ENCODE results near the gene KIF1A. TPM values are rescaled to one million over a fixed set of nuclear protein-coding genes. Genes with fewer than 3 reads are reported as not detected.
"Not testable (repeated sequence)": the region's sequence is repeated elsewhere in the genome, so short reads cannot be mapped to it uniquely, and the experiment has no call there.

Gene KIF1A
- total and polyA plus RNA-seq, 2 donors (not counting 3 experiments of a cell fraction or from before 2014, with no cell fraction given) = 0.11 to 0.64 TPM

DNA sequence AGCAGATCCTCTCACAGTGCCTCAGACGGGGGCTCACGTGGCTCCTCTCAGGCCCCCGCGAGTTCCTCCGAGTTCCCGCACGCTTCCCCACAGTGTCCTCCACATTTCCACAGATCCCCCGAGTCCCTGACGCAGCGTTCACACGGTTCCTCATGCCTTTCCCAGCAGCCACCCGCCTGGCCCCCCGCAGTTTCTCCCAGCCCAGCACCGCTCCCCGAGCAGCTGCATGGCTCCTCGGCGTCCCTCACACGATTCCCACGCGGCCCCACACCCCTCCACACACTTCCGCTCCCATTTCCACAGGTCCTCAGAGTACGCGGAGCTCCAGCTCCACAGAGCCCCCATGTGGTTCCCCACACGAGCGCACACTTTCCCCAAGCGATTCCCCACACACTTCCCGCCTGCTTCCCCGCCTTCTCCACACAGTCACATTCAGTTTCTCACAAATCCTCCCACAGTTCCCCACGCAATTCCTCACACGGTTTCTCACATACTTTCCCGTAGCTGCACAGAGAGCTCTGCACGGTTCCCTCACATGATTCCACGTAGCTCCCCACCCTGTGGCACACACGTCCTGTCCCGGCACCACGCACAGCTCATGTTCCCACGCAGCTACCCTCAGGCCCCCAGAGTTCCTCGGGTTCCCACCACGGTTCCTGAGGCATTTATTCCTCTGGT lies 39.9 kb downstream of the KIF1A start:
- Histone ChIP-seq H3K27me3 (ENCODE audit: control insufficient read depth in 2 of 2, insufficient read depth in 2 of 2, low read length in 2 of 2) (no peaks in the 10 kb centered on the region), H3K9me1 (replicated peaks; ENCODE audit: control insufficient read depth, extremely low read depth, insufficient read depth, low read length) (no peaks in the 10 kb centered on the region), H3K79me2 (ENCODE audit: control insufficient read depth, insufficient read depth, low read length) (no peaks in the 10 kb centered on the region), H3K4me3 (replicated peaks in 1 of 3; ENCODE audit: insufficient read depth in 1 of 3, low read depth in 1 of 3, low read length in 3 of 3) (no peak overlapping the region), H3K27ac (ENCODE audit: insufficient read depth, low read depth, low read length) (no peak overlapping the region), H2AFZ (ENCODE audit: low read depth, low read length) (no peak overlapping the region), H3K4me1 (ENCODE audit: control insufficient read depth, extremely low read depth, insufficient read depth, low read length) (no peaks in the 10 kb centered on the region), H3K36me3 (ENCODE audit: control insufficient read depth in 2 of 2, extremely low read depth in 1 of 2, insufficient read depth in 2 of 2, low read length in 2 of 2) (no peaks in the 10 kb centered on the region), H3K4me2 (ENCODE audit: insufficient read depth, low read length) (no peak overlapping the region), H3K9ac (replicated peaks; ENCODE audit: extremely low read depth, insufficient read depth, low read length) (no peak overlapping the region), H3K9me3 (replicated peaks; ENCODE audit: control insufficient read depth, insufficient read depth, low read length) (no peaks in the 10 kb centered on the region), H4K20me1 (replicated peaks; ENCODE audit: control insufficient read depth, extremely low read depth, insufficient read depth, low read length) (no peaks in the 10 kb centered on the region)
- intact Hi-C loops (cut with micrococcal nuclease) = no loop called here
- dilution Hi-C loops (cut with MboI; ENCODE audit: extremely low pct_ligation_motif_present, low sequenced_read_pairs) = no loop called here
- no TSS peak for BruUV-seq (replicated peaks)
- POLR2A ChIA-PET = no interaction called here
- no peak for FAIRE-seq
- no peak for DNase-seq (ENCODE audit: low read depth, low spot score)
- TF ChIP-seq, protein P1, sequence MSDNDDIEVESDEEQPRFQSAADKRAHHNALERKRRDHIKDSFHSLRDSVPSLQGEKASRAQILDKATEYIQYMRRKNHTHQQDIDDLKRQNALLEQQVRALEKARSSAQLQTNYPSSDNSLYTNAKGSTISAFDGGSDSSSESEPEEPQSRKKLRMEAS (IDR thresholded peaks at IDR 0.05; ENCODE audit: insufficient read depth, insufficient read length) = no peak
- TF ChIP-seq POLR2AphosphoS5 (IDR thresholded peaks at IDR 0.05; ENCODE audit: insufficient read depth, low read depth, low read length) = no peak
- TF ChIP-seq FOS (IDR thresholded peaks at IDR 0.05; ENCODE audit: borderline replicate concordance, insufficient read depth, low read length) = no peak
- TF ChIP-seq, protein P2, sequence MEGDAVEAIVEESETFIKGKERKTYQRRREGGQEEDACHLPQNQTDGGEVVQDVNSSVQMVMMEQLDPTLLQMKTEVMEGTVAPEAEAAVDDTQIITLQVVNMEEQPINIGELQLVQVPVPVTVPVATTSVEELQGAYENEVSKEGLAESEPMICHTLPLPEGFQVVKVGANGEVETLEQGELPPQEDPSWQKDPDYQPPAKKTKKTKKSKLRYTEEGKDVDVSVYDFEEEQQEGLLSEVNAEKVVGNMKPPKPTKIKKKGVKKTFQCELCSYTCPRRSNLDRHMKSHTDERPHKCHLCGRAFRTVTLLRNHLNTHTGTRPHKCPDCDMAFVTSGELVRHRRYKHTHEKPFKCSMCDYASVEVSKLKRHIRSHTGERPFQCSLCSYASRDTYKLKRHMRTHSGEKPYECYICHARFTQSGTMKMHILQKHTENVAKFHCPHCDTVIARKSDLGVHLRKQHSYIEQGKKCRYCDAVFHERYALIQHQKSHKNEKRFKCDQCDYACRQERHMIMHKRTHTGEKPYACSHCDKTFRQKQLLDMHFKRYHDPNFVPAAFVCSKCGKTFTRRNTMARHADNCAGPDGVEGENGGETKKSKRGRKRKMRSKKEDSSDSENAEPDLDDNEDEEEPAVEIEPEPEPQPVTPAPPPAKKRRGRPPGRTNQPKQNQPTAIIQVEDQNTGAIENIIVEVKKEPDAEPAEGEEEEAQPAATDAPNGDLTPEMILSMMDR (IDR thresholded peaks at IDR 0.05; ENCODE audit: extremely low read depth in 1 of 2, insufficient read depth in 1 of 2, low read depth in 1 of 2, low read length in 2 of 2) = no peak
- CTCF ChIA-PET = no interaction called here

DNA sequence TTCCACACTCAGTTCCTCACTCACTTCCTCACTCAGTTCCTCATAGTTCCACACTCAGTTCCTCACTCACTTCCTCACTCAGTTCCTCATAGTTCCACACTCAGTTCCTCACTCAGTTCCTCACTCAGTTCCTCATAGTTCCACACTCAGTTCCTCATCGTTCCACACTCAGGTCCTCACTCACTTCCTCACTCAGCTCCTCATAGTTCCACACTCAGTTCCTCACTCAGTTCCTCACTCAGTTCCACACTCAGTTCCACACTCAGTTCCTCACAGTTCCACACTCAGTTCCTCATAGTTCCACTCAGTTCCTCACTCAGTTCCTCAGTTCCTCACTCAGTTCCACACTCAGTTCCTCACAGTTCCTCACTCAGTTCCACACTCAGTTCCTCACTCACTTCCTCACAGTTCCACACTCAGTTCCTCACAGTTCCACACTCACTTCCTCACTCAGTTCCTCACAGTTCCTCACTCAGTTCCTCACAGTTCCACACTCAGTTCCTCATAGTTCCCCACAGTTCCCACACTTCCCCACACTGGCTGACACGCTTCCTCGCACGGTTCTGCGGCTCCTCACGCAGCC lies 40.7 kb downstream of the KIF1A start:
- POLR2A ChIA-PET; BruUV-seq (replicated peaks); intact Hi-C loops (cut with micrococcal nuclease); FAIRE-seq; H3K4me3 ChIP-seq (replicated peaks in 1 of 3; ENCODE audit: insufficient read depth in 1 of 3, low read depth in 1 of 3, low read length in 3 of 3); H3K9me1 ChIP-seq (replicated peaks; ENCODE audit: control insufficient read depth, extremely low read depth, insufficient read depth, low read length); H4K20me1 ChIP-seq (replicated peaks; ENCODE audit: control insufficient read depth, extremely low read depth, insufficient read depth, low read length); H3K4me2 ChIP-seq (ENCODE audit: insufficient read depth, low read length); H3K9me3 ChIP-seq (replicated peaks; ENCODE audit: control insufficient read depth, insufficient read depth, low read length); H3K9ac ChIP-seq (replicated peaks; ENCODE audit: extremely low read depth, insufficient read depth, low read length); CTCF ChIA-PET; H3K27ac ChIP-seq (ENCODE audit: insufficient read depth, low read depth, low read length); H3K79me2 ChIP-seq (ENCODE audit: control insufficient read depth, insufficient read depth, low read length); dilution Hi-C loops (cut with MboI; ENCODE audit: extremely low pct_ligation_motif_present, low sequenced_read_pairs); H3K36me3 ChIP-seq (ENCODE audit: control insufficient read depth in 2 of 2, extremely low read depth in 1 of 2, insufficient read depth in 2 of 2, low read length in 2 of 2); H2AFZ ChIP-seq (ENCODE audit: low read depth, low read length); H3K27me3 ChIP-seq (ENCODE audit: control insufficient read depth in 2 of 2, insufficient read depth in 2 of 2, low read length in 2 of 2); DNase-seq (ENCODE audit: low read depth, low spot score); H3K4me1 ChIP-seq (ENCODE audit: control insufficient read depth, extremely low read depth, insufficient read depth, low read length): not testable (repeated sequence)

All from endothelial cell of umbilical vein (primary cell).